Colonic mucosa (tissue), 4 donors: Measurements from ENCODE around the gene AGO1. TPM values are rescaled to one million over a fixed set of nuclear protein-coding genes. Genes with fewer than 3 reads are reported as not detected.
"Not testable (repeated sequence)": the region's sequence is repeated elsewhere in the genome, so short reads cannot be mapped to it uniquely, and the experiment has no call there.

Experiments used
- DNase-seq: peaks from one replicate; pipeline ENCODE4 v3.0.0-alpha.2; 2020
- H3K27ac ChIP-seq: fragments of 200-600 bp; one replicate; pipeline ENCODE4 v1.8.0; 2021
- H3K27me3 ChIP-seq: fragments of 200-600 bp; one replicate; pipeline ENCODE4 v1.8.0; 2021
- H3K36me3 ChIP-seq: fragments of 200-600 bp; one replicate; pipeline ENCODE4 v1.8.0; 2021
- H3K4me1 ChIP-seq: fragments of 200-600 bp; one replicate; pipeline ENCODE4 v1.8.0; 2021; ENCODE audit warnings: mild to moderate bottlenecking
- H3K4me3 ChIP-seq: fragments of 200-600 bp; one replicate; pipeline ENCODE4 v1.8.0; 2021
- H3K9ac ChIP-seq, 2 donors: one replicate each; pipeline ENCODE4 v1.7.0; 2013; ENCODE audit warnings: control low read depth in 2 of 2, low read depth in 2 of 2, low read length in 2 of 2
- H3K9me3 ChIP-seq: fragments of 200-600 bp; one replicate; pipeline ENCODE4 v1.8.0; 2021
- CTCF ChIP-seq: fragments of 200-600 bp; IDR thresholded peaks from one replicate; pipeline ENCODE4 v1.8.0; 2022; ENCODE audit warnings: antibody characterized with exemption, mild to moderate bottlenecking
- intact Hi-C: fragments of 100-400 bp; cut with DNase I; formaldehyde crosslinking; loops from one replicate; pipeline ENCODE4 v1.14.1; 2022
- total RNA-seq, 2 donors: library from RNA; stranded (reverse); fragmentation: NEBNext Ultra II Directional in 1 of 2; extraction: Animal tissue kit (Norgen Biotek cat#: 25700) in 1 of 2; gene quantifications; one replicate each; pipeline ENCODE4 v1.2.1, GENCODE V29; 2021
- donor health status: healthy.
- donor health status: DM: no; HTN: no; CAD: no.
- donor health status: DM: no; HTN: no; CAD: no.

AGO1 gene
- total RNA-seq, 2 donors from 2014 or later, result 24.2 to 27.7 TPM

- H3K9ac ChIP-seq, result no peak overlapping the region
- no peaks in the 10 kb centered on the region for H3K4me1 ChIP-seq
- DNase-seq, result no peak
- no peak overlapping the region for H3K4me3 ChIP-seq
- no peaks in the 10 kb centered on the region for H3K36me3 ChIP-seq
- TF ChIP-seq CTCF, result no peak
- no peaks in the 10 kb centered on the region for H3K27me3 ChIP-seq
- no peak overlapping the region for H3K27ac ChIP-seq
- intact Hi-C loops, result no loop called here
- no peaks in the 10 kb centered on the region for H3K9me3 ChIP-seq
Observed at GRCh38 chr1:35866991-35867390, 16.0 kb upstream of the AGO1 start.

GRCh38 chr1:35869245-35869950 lies 13.6 kb upstream of the AGO1 start:
- H3K4me3 ChIP-seq, H3K9me3 ChIP-seq, H3K27me3 ChIP-seq, H3K9ac ChIP-seq, DNase-seq, H3K36me3 ChIP-seq, H3K4me1 ChIP-seq, intact Hi-C loops, H3K27ac ChIP-seq: not testable (repeated sequence)

GRCh38 chr1:35870651-35871309 lies 12.2 kb upstream of the AGO1 start:
- Histone ChIP-seq H3K4me1 (no peaks in the 10 kb centered on the region), H3K27me3 (no peaks in the 10 kb centered on the region), H3K9ac (no peak overlapping the region), H3K9me3 (no peaks in the 10 kb centered on the region), H3K36me3 (no peaks in the 10 kb centered on the region), H3K4me3 (no peak overlapping the region), H3K27ac (no peak overlapping the region)
- no peak for DNase-seq
- intact Hi-C loops, result no loop called here
- TF ChIP-seq CTCF, result no peak

GRCh38 chr1:35873243-35873750 lies 9.7 kb upstream of the AGO1 start:
- no peak for DNase-seq
- Histone ChIP-seq H3K9me3 (no peaks in the 10 kb centered on the region), H3K9ac (no peak overlapping the region), H3K4me3 (no peak overlapping the region), H3K27ac (no peak overlapping the region), H3K36me3 (no peaks in the 10 kb centered on the region), H3K4me1 (no peaks in the 10 kb centered on the region), H3K27me3 (no peaks in the 10 kb centered on the region)
- intact Hi-C loops, result no loop called here
- no peak for TF ChIP-seq CTCF

- H3K9me3 ChIP-seq, H3K36me3 ChIP-seq, H3K27ac ChIP-seq, intact Hi-C loops, DNase-seq, H3K4me1 ChIP-seq, H3K4me3 ChIP-seq, H3K9ac ChIP-seq, H3K27me3 ChIP-seq: not testable (repeated sequence)
Observed at GRCh38 chr1:35874115-35874514, 8.9 kb upstream of the AGO1 start.

GRCh38 chr1:35876988-35877387 lies 6.0 kb upstream of the AGO1 start:
- no peak for DNase-seq

More at GRCh38 chr1:35876988-35877387, 6.0 kb upstream of the AGO1 start:
- intact Hi-C loops, result no loop called here
- no peaks in the 10 kb centered on the region for H3K36me3 ChIP-seq
- no peak overlapping the region for H3K4me3 ChIP-seq
- no peak overlapping the region for H3K9ac ChIP-seq
- TF ChIP-seq CTCF, result no peak
- no peaks in the 10 kb centered on the region for H3K27me3 ChIP-seq
- H3K9me3 ChIP-seq, result no peaks in the 10 kb centered on the region
- no peak overlapping the region for H3K27ac ChIP-seq
- no peaks in the 10 kb centered on the region for H3K4me1 ChIP-seq
